ENCODE results near the gene SFTPD.

Gene SFTPD

DNA sequence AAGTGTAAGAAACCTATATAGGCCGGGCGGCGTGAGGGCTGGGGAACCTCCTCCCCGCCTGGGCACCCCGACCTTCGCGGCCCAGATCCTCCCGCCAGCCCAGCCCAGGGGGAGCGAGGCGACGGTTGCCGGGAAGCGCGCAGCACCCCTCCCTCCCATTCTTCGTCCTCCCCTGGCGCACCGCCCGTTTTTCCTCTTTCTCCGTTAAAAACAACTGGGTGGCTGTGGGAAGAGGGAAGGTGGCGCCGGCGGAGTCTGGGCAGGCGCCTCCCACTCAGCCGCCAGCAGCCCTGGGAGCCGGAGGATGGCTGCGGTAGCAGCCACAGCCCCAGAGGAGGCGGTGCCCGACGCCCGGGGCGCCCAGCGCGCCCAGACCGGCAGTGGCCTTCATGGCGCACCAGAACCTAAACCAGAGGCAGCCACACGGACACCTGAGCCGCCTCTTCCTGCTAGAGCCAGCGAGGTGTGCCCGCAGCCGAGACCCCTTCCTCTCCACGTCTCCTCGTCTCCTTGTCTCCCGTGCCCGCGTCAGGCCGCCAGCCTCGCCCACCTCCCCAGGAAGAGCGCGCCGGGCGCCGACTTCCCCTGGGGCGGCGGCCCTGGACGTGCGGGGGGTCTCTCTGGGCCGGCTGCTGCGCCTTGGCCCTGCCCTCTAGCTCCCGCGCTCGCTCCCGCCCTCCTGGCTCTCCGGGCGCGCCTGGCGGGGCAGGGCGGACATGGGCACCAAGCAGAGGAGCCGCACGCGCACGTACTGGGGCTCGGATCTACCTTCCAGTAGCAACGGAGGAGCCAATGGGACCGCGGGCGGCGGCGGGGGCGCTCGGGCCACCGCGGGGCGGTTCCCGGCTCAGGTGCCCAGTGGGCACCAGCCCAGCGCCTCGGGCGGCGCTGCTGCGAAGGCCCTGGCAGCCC is 32.8 kb upstream of the SFTPD start:
- H3K9me3 ChIP-seq (ENCODE audit: control insufficient read depth in 1 of 2, low read length in 2 of 2): no peaks in the 10 kb centered on the region
- H3K36me3 ChIP-seq (ENCODE audit: control insufficient read depth in 1 of 2, insufficient read depth in 2 of 2, low read length in 2 of 2): no peaks in the 10 kb centered on the region
- H3K4me3 ChIP-seq (ENCODE audit: low read depth in 1 of 2, low read length in 2 of 2): peak overlapping the region; percentile 42 to 94
- H3K27ac ChIP-seq (ENCODE audit: low read length): no peak overlapping the region
- H3K4me1 ChIP-seq (ENCODE audit: control insufficient read depth in 1 of 2, insufficient read depth in 2 of 2, low read length in 2 of 2): peaks cover 0 to 20% of the 10 kb centered on the region in 2 donors
- H3K27me3 ChIP-seq (ENCODE audit: low read depth, low read length): peaks cover 5% of the 10 kb centered on the region

DNA sequence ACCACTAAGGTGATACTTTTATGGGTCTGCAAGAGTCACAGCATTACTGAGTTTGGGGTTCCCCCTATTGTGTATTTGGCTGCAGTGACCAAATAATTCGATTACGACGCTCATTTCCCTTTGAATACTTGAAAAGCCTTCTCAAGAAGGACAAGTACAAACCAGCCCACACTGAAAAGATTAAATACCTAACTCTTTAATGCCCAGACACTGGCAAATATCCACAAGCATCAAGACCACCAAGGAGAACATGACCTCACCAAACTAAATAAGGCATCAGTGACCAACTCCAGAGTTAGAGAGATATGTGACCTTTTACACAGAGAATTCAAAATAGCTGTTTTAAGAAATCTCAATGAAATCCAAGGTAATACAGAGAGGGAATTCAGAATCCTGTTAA is 31.8 kb upstream of the SFTPD start:
- H3K36me3 ChIP-seq (ENCODE audit: control insufficient read depth in 1 of 2, insufficient read depth in 2 of 2, low read length in 2 of 2): no peaks in the 10 kb centered on the region
- no peaks in the 10 kb centered on the region for H3K9me3 ChIP-seq (ENCODE audit: control insufficient read depth in 1 of 2, low read length in 2 of 2)
- no peak overlapping the region for H3K4me3 ChIP-seq (ENCODE audit: low read depth in 1 of 2, low read length in 2 of 2)
- H3K4me1 ChIP-seq (ENCODE audit: control insufficient read depth in 1 of 2, insufficient read depth in 2 of 2, low read length in 2 of 2): peaks cover 0 to 20% of the 10 kb centered on the region in 2 donors
- no peak overlapping the region for H3K27ac ChIP-seq (ENCODE audit: low read length)
- H3K27me3 ChIP-seq (ENCODE audit: low read depth, low read length): peaks cover 5% of the 10 kb centered on the region

DNA sequence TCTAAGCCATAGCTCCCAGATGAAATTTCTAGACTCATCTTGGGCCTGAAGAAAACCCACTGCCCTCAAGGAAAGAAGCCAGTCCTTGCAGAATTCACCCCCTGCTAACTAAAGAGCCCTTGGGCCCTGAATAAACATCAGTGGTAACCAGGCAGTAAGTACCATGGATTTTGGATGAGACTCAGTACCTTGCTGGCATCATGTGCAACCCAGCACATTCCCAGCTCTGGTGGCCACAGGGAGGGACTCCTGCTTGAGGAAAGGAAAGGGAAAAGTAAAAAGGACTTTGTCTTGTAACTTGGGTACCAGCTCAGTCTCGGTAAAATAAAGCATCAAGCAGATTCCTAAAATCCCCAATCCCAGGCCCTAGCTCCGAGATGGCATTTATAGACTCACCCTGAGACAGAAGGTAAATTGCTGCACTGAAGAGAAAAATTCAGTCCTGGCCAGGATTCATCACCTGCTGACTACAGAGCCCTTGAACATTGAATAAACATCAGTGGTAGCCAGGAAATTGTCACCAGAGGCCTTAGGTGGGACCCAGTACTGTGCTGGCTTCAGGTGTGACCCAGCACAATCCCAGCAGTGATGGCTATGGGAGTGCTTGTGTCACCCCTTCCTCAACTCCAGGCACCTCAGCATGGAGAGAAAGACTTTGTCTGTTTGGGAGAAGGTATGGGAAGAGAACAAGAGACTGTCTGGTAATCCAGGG is 31.2 kb upstream of the SFTPD start:
- Histone ChIP-seq H3K4me1 (ENCODE audit: control insufficient read depth in 1 of 2, insufficient read depth in 2 of 2, low read length in 2 of 2) (peaks cover 0 to 20% of the 10 kb centered on the region in 2 donors), H3K27ac (ENCODE audit: low read length) (no peak overlapping the region), H3K27me3 (ENCODE audit: low read depth, low read length) (peaks cover 5% of the 10 kb centered on the region), H3K9me3 (ENCODE audit: control insufficient read depth in 1 of 2, low read length in 2 of 2) (no peaks in the 10 kb centered on the region), H3K36me3 (ENCODE audit: control insufficient read depth in 1 of 2, insufficient read depth in 2 of 2, low read length in 2 of 2) (no peaks in the 10 kb centered on the region), H3K4me3 (ENCODE audit: low read depth in 1 of 2, low read length in 2 of 2) (no peak overlapping the region)

DNA sequence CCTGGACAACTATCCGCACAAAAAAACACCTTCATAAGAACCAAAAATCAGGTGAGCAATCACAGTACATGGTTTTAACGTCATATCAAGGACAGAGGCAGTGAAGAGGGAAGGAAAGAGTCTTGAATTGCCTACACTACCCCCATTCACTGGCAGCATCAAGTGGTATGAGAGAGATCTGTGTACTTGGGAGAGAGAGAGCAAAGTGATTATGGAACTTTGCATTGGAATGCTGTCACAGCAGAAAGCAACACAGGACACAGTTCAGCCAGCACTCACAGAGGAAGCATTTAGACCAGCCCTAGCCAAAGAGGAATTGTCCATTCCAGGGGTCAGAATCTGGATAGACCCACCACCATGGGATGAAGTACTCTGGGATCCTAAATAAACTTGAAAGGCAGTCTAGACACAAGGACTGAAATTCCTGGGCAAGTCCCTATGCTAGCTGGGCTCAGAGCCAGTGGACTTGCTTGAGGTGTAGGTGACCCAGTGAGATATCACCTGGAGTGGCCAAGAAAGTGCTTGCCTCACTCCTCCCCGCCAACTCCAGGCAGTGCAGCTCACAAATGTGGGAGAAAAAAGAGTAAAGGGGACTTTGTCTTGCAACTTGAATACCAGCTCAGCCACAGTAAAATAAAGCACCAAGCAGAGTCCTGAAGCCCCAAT is 30.5 kb upstream of the SFTPD start:
- Histone ChIP-seq H3K4me3 (ENCODE audit: low read depth in 1 of 2, low read length in 2 of 2) (no peak overlapping the region), H3K27ac (ENCODE audit: low read length) (no peak overlapping the region), H3K27me3 (ENCODE audit: low read depth, low read length) (peaks cover 5% of the 10 kb centered on the region), H3K4me1 (ENCODE audit: control insufficient read depth in 1 of 2, insufficient read depth in 2 of 2, low read length in 2 of 2) (peaks cover 0 to 20% of the 10 kb centered on the region in 2 donors), H3K36me3 (ENCODE audit: control insufficient read depth in 1 of 2, insufficient read depth in 2 of 2, low read length in 2 of 2) (no peaks in the 10 kb centered on the region), H3K9me3 (ENCODE audit: control insufficient read depth in 1 of 2, low read length in 2 of 2) (no peaks in the 10 kb centered on the region)

DNA sequence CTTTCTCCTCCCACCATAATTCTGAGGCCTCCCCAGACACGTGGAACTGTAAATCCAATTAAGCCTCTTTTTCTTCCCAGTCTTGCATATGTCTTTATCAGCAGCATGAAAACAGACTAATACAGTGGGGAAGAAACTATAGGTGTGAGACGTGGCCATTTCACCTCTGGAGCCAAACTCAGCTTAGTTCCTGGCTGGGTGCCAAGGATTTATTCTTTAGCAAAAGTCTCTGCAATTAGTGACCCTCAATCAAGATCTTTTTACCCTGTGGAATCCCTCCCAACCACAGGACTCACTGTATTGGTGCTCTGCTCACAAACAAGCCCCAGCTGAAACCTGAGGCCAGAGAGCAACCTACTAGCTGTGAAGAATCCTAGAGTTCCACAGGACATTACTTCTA is 28.1 kb upstream of the SFTPD start:
- Histone ChIP-seq H3K36me3 (ENCODE audit: control insufficient read depth in 1 of 2, insufficient read depth in 2 of 2, low read length in 2 of 2) (no peaks in the 10 kb centered on the region), H3K27ac (ENCODE audit: low read length) (no peak overlapping the region), H3K4me1 (ENCODE audit: control insufficient read depth in 1 of 2, insufficient read depth in 2 of 2, low read length in 2 of 2) (peaks cover 0 to 8% of the 10 kb centered on the region in 2 donors), H3K9me3 (ENCODE audit: control insufficient read depth in 1 of 2, low read length in 2 of 2) (no peaks in the 10 kb centered on the region), H3K27me3 (ENCODE audit: low read depth, low read length) (no peaks in the 10 kb centered on the region), H3K4me3 (ENCODE audit: low read depth in 1 of 2, low read length in 2 of 2) (no peak overlapping the region)

DNA sequence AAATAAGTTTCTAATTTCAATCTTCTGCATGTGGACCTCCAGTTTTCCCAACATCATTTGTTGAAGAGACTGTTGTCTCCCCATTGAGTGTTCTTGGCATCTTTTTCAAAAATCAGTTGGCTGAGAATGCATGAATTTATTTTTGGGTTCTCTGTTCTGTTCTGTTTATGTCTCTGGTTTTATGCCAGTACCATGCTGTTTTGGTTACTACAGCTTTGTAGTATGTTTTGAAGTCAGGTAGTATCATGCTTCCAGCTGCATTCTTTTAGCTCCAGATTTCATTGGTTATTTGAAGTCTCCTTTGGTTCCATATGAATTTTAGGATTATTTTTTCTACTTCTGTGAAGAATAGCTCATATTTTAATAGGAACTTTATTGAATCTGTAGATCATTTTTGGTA is 21.2 kb upstream of the SFTPD start:
- H3K27me3 ChIP-seq (ENCODE audit: low read depth, low read length): no peaks in the 10 kb centered on the region
- no peak overlapping the region for H3K27ac ChIP-seq (ENCODE audit: low read length)
- H3K9me3 ChIP-seq (ENCODE audit: control insufficient read depth in 1 of 2, low read length in 2 of 2): peaks cover 0 to 6% of the 10 kb centered on the region in 2 donors
- no peaks in the 10 kb centered on the region for H3K36me3 ChIP-seq (ENCODE audit: control insufficient read depth in 1 of 2, insufficient read depth in 2 of 2, low read length in 2 of 2)
- H3K4me1 ChIP-seq (ENCODE audit: control insufficient read depth in 1 of 2, insufficient read depth in 2 of 2, low read length in 2 of 2): no peaks in the 10 kb centered on the region
- no peak overlapping the region for H3K4me3 ChIP-seq (ENCODE audit: low read depth in 1 of 2, low read length in 2 of 2)

DNA sequence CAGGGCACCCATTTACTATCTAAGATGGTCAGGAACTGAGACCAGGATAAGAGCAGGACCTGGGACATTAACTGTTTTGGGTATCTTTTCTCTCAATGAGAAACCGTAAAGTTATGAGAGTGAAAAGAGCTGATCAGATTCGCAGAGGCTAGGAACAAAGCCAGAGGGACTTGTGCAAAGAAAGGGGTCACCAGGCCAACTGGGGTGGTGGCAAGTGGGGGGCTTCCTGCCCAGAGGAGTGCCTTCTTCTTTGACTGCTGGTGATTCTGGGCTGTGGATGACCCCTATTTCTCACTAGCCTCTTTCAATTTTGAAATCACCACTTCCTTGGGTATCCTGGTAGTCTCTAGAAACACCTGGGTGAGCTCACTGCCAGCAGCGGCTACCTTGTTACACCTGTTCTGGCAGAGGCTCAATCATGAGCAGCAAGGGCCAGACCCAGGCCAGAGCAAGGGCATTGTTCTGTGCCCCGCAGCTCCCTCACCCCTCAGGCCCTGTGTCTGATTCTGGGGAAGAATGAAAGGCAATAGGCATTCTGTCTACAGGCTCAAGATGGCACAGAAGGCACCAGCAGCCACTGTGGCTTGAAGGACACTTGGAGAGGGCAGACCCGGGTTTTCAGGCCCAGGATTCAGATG is 999 bp downstream of the SFTPD start:
- Histone ChIP-seq H3K27me3 (ENCODE audit: low read depth, low read length) (no peaks in the 10 kb centered on the region), H3K4me3 (ENCODE audit: low read depth in 1 of 2, low read length in 2 of 2) (no peak overlapping the region)

DNA sequence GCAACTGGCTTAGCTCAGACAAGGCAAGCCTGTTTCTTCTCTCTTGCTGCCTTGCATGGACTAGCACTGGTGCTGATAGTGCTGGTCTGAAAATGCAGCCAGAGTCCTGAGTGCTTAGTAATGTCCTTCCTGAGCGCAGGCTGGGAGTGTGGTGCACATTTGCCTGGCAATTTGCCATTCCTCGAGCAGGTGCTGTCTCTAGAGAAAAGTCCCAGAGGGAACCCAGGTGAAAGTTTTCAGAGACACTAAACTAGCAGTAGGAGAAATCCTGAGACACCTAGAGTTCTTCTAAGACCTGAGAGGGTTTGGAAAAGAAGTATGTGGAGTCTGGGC is 1.9 kb downstream of the SFTPD start:
- Histone ChIP-seq H3K27me3 (ENCODE audit: low read depth, low read length) (no peaks in the 10 kb centered on the region), H3K4me3 (ENCODE audit: low read depth in 1 of 2, low read length in 2 of 2) (no peak overlapping the region), H3K9me3 (ENCODE audit: control insufficient read depth in 1 of 2, low read length in 2 of 2) (peaks cover 0 to 10% of the 10 kb centered on the region in 2 donors), H3K27ac (ENCODE audit: low read length) (no peak overlapping the region), H3K4me1 (ENCODE audit: control insufficient read depth in 1 of 2, insufficient read depth in 2 of 2, low read length in 2 of 2) (no peaks in the 10 kb centered on the region), H3K36me3 (ENCODE audit: control insufficient read depth in 1 of 2, insufficient read depth in 2 of 2, low read length in 2 of 2) (peaks cover 0 to 4% of the 10 kb centered on the region in 2 donors)

More for the DNA sequence above, 999 bp downstream of the SFTPD start:
- no peak overlapping the region for H3K27ac ChIP-seq (ENCODE audit: low read length)
- H3K4me1 ChIP-seq (ENCODE audit: control insufficient read depth in 1 of 2, insufficient read depth in 2 of 2, low read length in 2 of 2): no peaks in the 10 kb centered on the region
- peaks cover 0 to 5% of the 10 kb centered on the region in 2 donors for H3K36me3 ChIP-seq (ENCODE audit: control insufficient read depth in 1 of 2, insufficient read depth in 2 of 2, low read length in 2 of 2)
- peaks cover 0 to 16% of the 10 kb centered on the region in 2 donors for H3K9me3 ChIP-seq (ENCODE audit: control insufficient read depth in 1 of 2, low read length in 2 of 2)

DNA sequence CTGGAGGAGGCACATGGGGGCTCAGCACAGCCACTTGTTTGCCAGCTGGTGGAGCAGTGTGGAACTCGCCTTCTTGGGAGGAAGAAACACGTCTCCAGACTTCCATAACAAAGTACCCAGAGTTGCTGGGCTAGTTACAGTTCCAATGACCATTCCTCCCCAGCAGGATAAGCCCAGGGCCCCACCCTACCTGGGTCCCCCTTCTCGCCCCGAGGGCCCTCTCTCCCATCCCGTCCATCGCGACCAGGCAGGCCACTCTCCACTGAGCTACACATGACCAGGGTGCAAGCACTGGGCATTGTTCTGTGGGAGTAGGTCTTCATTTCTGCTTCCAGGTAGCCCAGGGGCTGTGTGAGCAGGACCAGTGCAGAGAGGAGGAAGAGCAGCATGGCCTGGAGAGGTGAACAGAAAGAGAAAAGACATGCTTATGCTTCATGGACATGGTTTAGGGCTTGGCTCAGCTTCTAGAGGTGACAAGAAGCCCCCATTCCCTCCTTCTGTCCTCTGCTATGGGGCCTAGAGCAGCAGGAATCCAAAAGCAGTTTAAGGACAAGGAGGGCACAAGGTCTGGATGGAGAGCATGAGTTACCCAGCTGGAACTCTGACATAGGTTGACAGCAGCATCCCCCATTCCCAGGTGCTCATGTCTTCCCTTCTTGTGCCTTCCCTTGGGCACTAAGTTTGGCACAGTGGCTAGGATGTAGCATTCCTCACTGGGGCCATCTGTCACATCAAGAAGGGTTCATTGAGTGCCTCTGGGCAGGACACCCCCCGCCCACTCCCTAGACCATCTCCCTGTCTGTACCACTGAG is 2.4 kb downstream of the SFTPD start:
- Histone ChIP-seq H3K27ac (ENCODE audit: low read length) (no peak overlapping the region), H3K4me3 (ENCODE audit: low read depth in 1 of 2, low read length in 2 of 2) (no peak overlapping the region), H3K36me3 (ENCODE audit: control insufficient read depth in 1 of 2, insufficient read depth in 2 of 2, low read length in 2 of 2) (no peaks in the 10 kb centered on the region), H3K9me3 (ENCODE audit: control insufficient read depth in 1 of 2, low read length in 2 of 2) (peaks cover 0 to 4% of the 10 kb centered on the region in 2 donors), H3K4me1 (ENCODE audit: control insufficient read depth in 1 of 2, insufficient read depth in 2 of 2, low read length in 2 of 2) (no peaks in the 10 kb centered on the region), H3K27me3 (ENCODE audit: low read depth, low read length) (no peaks in the 10 kb centered on the region)

DNA sequence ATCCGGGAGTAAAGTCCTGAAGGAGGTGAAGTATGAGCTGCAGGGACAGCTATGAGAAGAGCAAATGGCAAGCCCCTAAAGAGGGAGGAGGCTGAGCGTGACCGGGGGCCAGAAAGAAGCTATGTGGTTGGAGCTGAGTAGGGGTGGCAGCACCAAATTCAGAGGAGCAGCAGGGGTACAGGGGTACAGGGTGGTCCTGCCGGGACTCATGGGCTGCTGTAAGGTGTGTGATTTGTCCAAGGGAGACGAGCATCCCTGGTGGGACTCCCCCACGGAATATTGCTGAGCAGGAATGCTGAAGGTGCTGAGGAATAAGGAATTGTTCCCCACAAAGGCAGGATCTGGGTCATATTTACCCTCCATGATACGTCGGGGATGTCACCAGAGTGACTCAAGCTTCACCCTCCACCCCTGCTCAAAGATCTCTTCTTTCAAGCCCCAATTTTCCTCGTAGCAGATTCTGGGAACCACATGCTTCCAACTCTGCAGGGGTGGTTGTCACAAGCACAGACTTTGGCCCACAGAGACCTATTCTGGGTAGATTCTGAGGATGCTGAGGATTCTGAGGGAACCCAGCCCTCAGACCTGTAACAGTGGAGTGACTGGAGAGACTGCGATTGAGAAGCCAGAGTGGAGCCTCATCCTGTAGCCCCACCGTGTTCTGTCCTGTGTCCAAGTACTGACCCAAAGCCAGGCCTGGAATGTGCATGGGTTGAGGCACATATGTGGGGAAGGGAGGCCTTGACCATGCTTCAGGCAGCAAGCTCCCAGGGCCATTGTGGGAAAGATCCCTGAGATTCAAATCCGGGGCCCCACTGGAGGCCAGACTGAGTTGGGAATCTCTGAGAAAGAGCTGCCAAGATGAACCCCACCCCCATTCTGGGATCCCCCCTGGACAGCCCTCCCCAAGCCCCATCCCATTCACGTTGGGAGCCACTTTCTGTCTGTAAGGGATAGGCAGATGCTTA is 4.2 kb downstream of the SFTPD start:
- H3K36me3 ChIP-seq (ENCODE audit: control insufficient read depth in 1 of 2, insufficient read depth in 2 of 2, low read length in 2 of 2): no peaks in the 10 kb centered on the region
- no peaks in the 10 kb centered on the region for H3K27me3 ChIP-seq (ENCODE audit: low read depth, low read length)
- no peaks in the 10 kb centered on the region for H3K4me1 ChIP-seq (ENCODE audit: control insufficient read depth in 1 of 2, insufficient read depth in 2 of 2, low read length in 2 of 2)
- no peak overlapping the region for H3K27ac ChIP-seq (ENCODE audit: low read length)
- no peaks in the 10 kb centered on the region for H3K9me3 ChIP-seq (ENCODE audit: control insufficient read depth in 1 of 2, low read length in 2 of 2)
- no peak overlapping the region for H3K4me3 ChIP-seq (ENCODE audit: low read depth in 1 of 2, low read length in 2 of 2)
